Left renal cortex interstitium (tissue), 4 donors: ENCODE data around the gene EFHD1. TPM values are rescaled to one million over a fixed set of nuclear protein-coding genes. Genes with fewer than 3 reads are reported as not detected.
"Not testable (repeated sequence)": the region's sequence is repeated elsewhere in the genome, so short reads cannot be mapped to it uniquely, and the experiment has no call there.

Experiments used
- DNase-seq, 4 donors: peaks; one replicate each; pipeline ENCODE4 v3.0.0-alpha.2; 2013; ENCODE audit warnings: low read depth in 4 of 4, low spot score in 2 of 4, missing footprints in 1 of 4
- polyA plus RNA-seq, 4 donors: library from polyadenylated mRNA; unstranded; fragments of 120-200 nt; gene quantifications; one replicate each; pipeline ENCODE4 v1.2.1, GENCODE V29; 2013; ENCODE audit not compliant: insufficient read length in 4 of 4

The EFHD1 gene
- polyA plus RNA-seq, 4 donors: 53.7 to 90.4 (median 71.9) TPM

GRCh38 chr2:232645061-232645460 is 11.7 kb downstream of the EFHD1 start:
- DNase-seq: no peak

- no peak for DNase-seq
These were observed 13.3 kb downstream of the EFHD1 start for GRCh38 chr2:232646726-232647125.

GRCh38 chr2:232647261-232647660 is 13.9 kb downstream of the EFHD1 start:
- no peak for DNase-seq

GRCh38 chr2:232649033-232649432 is 15.6 kb downstream of the EFHD1 start:
- DNase-seq: no peak

GRCh38 chr2:232652505-232652851 is 19.1 kb downstream of the EFHD1 start:
- no peak for DNase-seq

GRCh38 chr2:232653441-232653840 is 20.0 kb downstream of the EFHD1 start:
- DNase-seq: no peak

GRCh38 chr2:232655392-232655791 is 22.0 kb downstream of the EFHD1 start:
- no peak for DNase-seq

- no peak for DNase-seq
These were observed 24.9 kb downstream of the EFHD1 start for GRCh38 chr2:232658217-232658785.

- no peak for DNase-seq
These were observed 26.0 kb downstream of the EFHD1 start for GRCh38 chr2:232659359-232659758.

- no peak for DNase-seq
These were observed 29.3 kb downstream of the EFHD1 start for GRCh38 chr2:232662486-232663260.

- DNase-seq: no peak
These were observed 32.8 kb downstream of the EFHD1 start for GRCh38 chr2:232666051-232666805.

- no peak for DNase-seq
These were observed 34.7 kb downstream of the EFHD1 start for GRCh38 chr2:232667989-232668583.

GRCh38 chr2:232668805-232669444 is 35.5 kb downstream of the EFHD1 start:
- DNase-seq: no peak

- DNase-seq: no peak
These were observed 39.2 kb downstream of the EFHD1 start for GRCh38 chr2:232672588-232672987.

GRCh38 chr2:232674491-232674890 is 41.1 kb downstream of the EFHD1 start:
- DNase-seq: no peak

- no peak for DNase-seq
These were observed 42.0 kb downstream of the EFHD1 start for GRCh38 chr2:232675381-232675780.

GRCh38 chr2:232680006-232680405 is 46.6 kb downstream of the EFHD1 start:
- DNase-seq: no peak

GRCh38 chr2:232681527-232681926 is 48.1 kb downstream of the EFHD1 start:
- DNase-seq: no peak

GRCh38 chr2:232683368-232683767 is 50.0 kb downstream of the EFHD1 start:
- DNase-seq: no peak

- DNase-seq: not testable (repeated sequence)
These were observed 52.0 kb downstream of the EFHD1 start for GRCh38 chr2:232685391-232685790.
